NCI-H2196 (cell line): ENCODE results near the gene UBN1.

ENCODE experiments used
- DNase-seq: peaks from one replicate; lab custom pipeline; 2025; ENCODE audit not compliant: unreplicated experiment; lab: John Stamatoyannopoulos, UW

Gene UBN1

GRCh38 chr16:4900036-4900435, 52.8 kb downstream of the UBN1 start:
- no peak for DNase-seq

DNA sequence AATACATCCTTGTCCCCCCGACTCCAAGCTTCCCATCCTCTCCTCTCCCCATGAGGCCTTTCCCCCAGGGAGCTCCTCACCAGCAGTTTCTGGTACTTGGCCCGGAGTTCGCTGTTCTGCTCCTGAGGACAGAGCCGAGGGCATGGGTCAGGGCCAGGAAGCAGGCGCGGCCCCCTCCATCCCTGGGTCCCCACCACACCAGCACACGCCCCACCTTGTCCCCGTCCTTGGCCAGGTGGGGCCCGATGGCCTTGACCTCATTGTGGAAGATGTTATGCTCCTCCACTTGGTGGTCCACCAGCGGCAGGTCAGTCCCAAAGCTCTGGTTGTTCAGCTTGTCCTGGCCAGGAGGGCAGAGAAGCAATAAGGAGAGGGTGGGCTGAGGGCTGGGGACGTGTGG, 53.5 kb downstream of the UBN1 start:
- DNase-seq, result no peak

DNA sequence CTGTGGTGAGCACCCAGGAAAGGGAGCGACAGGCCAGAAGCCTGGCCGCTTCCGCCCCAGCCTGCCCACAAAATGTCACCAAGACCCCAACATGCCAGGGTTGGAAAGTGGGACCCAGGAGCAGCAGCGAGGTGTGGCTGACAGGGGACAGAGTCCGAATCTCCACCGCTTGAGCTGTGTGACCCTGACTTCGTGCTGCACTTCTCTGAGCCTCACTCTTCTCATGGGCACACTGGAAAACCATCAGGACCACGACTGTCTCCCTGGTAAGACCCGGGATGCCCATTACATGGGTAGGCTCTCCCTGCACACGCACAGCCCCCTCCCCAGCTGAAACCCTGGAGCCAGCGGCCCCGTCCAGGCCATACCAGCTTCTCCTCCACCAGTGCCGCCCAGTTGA, 54.8 kb downstream of the UBN1 start:
- no peak for DNase-seq

- no peak for DNase-seq
Measured at GRCh38 chr16:4904108-4904941, 57.0 kb downstream of the UBN1 start.

DNA sequence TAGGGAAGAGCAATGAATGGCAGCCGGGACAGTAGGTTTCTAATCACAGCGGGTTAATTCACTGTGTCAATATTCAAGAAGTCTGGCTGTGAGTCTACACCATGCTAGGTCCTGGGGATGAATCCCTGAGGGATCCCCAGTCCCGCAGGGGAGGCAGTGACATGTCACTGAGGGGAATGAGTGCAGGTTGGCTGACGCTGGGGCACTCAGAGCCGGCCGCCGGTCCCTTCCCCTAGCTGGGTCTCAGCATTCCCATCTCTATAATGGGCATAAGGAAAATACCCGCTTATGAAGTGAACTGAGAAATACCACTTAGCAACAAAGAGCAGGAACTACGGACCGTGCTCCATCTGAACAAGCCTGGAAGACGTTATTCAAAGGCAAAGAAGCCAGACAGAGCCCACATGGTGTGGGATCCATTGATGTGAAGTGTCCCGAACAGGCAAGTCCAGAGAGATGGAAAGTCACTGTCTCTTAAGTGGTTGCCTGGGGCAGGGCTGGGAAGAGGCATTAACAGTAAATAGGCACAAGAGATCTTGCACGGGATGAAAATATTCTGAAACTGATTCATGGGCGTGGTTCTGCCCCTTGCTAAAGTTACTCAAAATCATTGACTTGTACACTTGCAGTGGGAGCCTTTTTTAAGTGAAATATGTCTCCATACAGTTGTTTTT, 57.8 kb downstream of the UBN1 start:
- DNase-seq, result no peak

- no peak for DNase-seq
Measured at GRCh38 chr16:4908854-4909401, 61.6 kb downstream of the UBN1 start.

DNA sequence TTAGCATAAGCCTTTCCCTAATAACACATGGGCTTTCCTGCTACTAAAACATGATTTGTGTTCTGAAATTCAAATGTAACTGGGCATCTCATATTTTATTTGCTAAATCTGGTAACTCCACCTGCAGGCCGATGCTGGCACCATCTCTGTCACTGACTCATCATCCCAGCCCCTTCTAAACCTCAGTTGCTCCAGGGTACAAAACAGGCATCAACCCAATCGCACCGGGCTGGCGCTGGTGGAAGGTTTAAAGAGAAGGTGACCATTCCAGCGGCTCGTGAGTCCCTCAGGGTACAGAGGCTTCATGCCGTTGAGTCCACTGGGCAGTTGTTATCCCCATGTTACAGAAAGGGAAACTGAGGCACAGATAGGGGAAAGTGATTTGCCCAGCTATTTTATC, 62.5 kb downstream of the UBN1 start:
- DNase-seq, result no peak

DNA sequence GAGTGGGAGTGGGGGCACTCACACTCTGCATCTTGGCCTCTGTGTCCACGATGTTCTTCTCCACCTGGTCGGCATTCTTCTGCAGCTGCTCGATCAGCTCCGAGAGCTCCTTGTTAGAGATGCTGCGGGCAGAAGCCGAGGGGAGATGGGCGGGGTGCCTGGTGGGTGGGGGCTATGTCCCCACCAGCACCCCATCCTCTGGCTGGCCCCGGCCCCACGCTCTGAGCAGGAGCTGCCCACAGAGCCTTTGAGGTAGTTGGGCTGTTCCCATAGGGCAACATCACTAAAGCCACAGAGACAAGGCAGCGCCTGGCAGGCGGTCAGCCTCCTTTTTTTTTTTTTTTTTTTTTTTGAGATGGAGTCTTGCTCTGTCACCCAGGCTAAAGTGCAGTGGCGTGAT, 63.5 kb downstream of the UBN1 start:
- DNase-seq, result no peak

GRCh38 chr16:4911970-4912386, 64.7 kb downstream of the UBN1 start:
- no peak for DNase-seq

- DNase-seq, result no peak
Measured at GRCh38 chr16:4913130-4913773, 66.0 kb downstream of the UBN1 start.

GRCh38 chr16:4913774-4914525, 66.7 kb downstream of the UBN1 start:
- DNase-seq, result no peak

- no peak for DNase-seq
Measured at GRCh38 chr16:4914528-4915225, 67.4 kb downstream of the UBN1 start.

DNA sequence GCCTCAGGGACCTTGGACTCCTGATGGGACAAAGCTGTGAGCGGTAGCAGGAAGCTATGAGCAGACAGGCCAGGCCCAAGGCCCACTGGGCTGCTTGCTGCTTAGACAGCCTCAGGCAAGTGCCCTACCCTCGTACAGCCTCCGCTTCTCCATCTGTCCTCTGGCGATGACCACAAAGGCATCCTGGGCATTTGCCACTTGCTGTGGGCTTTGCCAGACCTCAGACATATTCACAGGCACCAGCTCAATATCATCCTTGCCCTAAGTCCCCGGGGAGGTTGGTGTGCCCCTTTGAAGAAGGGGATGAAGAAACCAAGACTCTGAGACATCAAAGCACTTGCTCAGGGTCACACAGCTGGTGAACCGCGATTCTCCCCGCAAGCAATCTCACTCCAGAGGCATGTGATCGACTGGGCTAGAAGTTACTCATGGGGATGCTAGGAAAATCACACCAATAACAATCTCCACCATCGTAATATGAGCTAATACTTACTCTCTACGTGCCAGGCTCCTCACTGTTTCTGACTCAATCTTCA, 68.0 kb downstream of the UBN1 start:
- DNase-seq, result no peak

DNA sequence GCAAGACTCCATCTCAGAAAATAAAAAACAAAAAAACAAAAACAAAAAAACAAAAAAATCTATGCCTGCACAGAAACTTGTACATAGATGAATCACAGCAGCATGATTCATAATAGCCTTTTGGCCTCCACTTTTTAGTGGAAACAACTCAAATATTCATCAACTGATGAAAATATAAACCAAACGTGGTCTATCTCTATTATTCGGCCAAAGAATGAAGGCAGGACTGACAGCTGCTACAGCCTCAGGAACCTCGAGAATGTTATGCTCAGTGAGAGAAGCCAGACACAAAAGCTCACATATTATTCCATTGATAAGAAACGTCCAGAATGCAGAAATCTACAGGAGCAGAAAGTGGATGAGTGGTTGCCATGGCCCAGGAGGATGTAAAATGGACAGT, 69.8 kb downstream of the UBN1 start:
- no peak for DNase-seq

GRCh38 chr16:4918781-4919251, 71.5 kb downstream of the UBN1 start:
- no peak for DNase-seq

GRCh38 chr16:4920826-4921225, 73.5 kb downstream of the UBN1 start:
- DNase-seq, result no peak

GRCh38 chr16:4922721-4923342, 75.6 kb downstream of the UBN1 start:
- DNase-seq, result no peak

DNA sequence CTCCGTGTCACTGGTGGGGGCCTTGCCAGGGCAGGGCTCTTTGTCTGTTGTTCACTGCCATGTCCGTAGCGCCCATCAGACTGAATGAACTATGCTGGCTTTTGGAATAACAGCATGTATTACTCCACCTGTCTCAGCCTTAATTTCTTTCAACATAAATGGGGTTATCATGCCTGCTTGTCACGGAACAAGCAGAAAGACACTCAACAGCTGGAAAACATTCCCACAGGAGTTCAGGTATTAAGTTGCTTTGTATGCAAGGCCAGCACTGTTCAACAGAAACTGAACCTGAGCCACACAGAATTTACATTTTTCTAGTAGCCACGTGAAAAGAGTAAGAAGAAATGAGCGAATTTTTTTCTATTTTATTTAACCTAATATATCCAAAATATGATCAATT, 76.6 kb downstream of the UBN1 start:
- DNase-seq, result no peak

GRCh38 chr16:4924593-4925292, 77.5 kb downstream of the UBN1 start:
- DNase-seq, result no peak
